Glutamatergic neuron (in vitro differentiated cells): Measurements from ENCODE around the gene CD207. TPM values are rescaled to one million over a fixed set of nuclear protein-coding genes. Genes with fewer than 3 reads are reported as not detected.

Source experiments
- DNase-seq: peaks from one replicate; pipeline ENCODE4 v3.0.0; 2022
- H3K27ac Mint-ChIP-seq: one replicate; pipeline ENCODE4 v1.8.0; 2020; ENCODE audit warnings: mild to moderate bottlenecking, mixed read lengths, inconsistent platforms; ENCODE audit not compliant: unreplicated experiment
- H3K27me3 Mint-ChIP-seq: one replicate; pipeline ENCODE4 v1.8.0; 2020; ENCODE audit warnings: mild to moderate bottlenecking, moderate library complexity, mixed read lengths, inconsistent platforms; ENCODE audit not compliant: unreplicated experiment
- H3K36me3 Mint-ChIP-seq: one replicate; pipeline ENCODE4 v1.8.0; 2020; ENCODE audit warnings: mild to moderate bottlenecking, mixed read lengths, inconsistent platforms; ENCODE audit not compliant: unreplicated experiment
- H3K4me1 Mint-ChIP-seq: one replicate; pipeline ENCODE4 v1.8.0; 2020; ENCODE audit warnings: mild to moderate bottlenecking, low read depth, mixed read lengths, inconsistent platforms; ENCODE audit not compliant: unreplicated experiment
- H3K4me3 Mint-ChIP-seq: one replicate; pipeline ENCODE4 v1.8.0; 2020; ENCODE audit warnings: mild to moderate bottlenecking, mixed read lengths, inconsistent platforms; ENCODE audit not compliant: unreplicated experiment
- H3K9me3 Mint-ChIP-seq: one replicate; pipeline ENCODE4 v1.8.0; 2020; ENCODE audit warnings: mild to moderate bottlenecking, moderate library complexity, mixed read lengths, inconsistent platforms; ENCODE audit not compliant: unreplicated experiment
- total RNA-seq: library from RNA; stranded (reverse); fragmentation: NEBNext Ultra II Directional; extraction: Animal tissue kit (Norgen Biotek cat#: 25700); gene quantifications from one replicate; pipeline ENCODE4 v1.2.1, GENCODE V29; 2021; ENCODE audit not compliant: unreplicated experiment
- TF ChIP-seq, protein P1 (sequence below): fragments of 200-600 bp; sonication (generic); IDR thresholded peaks from one replicate; pipeline ENCODE4 v1.5.0; 2021; ENCODE audit not compliant: partially characterized antibody, unreplicated experiment

Gene CD207
- total RNA-seq, 1 donor from 2014 or later = 0.51 TPM

DNA sequence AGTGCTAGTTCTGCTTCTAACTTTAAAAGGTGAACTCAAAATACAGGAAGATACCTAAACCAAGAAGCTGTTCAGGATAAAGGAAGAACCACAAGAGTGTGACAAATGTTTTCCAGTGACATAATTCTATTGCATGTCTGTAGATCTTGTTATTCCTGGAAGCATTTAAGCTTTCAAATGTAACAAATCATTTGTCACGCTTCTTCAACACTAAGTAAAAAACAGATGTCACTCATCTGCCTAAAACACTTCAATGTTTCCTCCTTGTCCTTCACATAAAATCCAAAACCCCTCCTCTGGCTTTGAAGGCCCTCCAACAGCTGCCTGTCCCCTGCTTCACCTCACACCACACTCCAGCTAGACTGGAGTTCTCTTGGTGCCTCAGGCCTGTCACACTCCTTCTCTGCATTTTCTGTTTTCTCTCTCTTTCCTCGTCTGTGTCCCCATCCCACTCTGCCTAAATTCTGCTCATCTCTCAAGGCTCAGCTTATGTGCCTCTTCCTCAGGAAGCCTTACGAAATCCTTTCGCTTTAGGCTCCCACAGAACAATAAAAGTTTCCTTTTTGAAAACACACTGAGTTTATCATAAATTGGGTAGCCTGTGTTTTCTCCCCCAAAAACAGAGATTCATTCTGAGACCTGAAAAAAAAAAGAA is 8.8 kb downstream of the CD207 start:
- Mint-ChIP-seq H3K27me3 (peaks cover 11% of the 10 kb centered on the region), H3K36me3 (peaks cover 12% of the 10 kb centered on the region), H3K4me3 (no peak overlapping the region), H3K4me1 (peaks cover 4% of the 10 kb centered on the region), H3K27ac (peak overlapping the region; percentile 2), H3K9me3 (peaks cover 1% of the 10 kb centered on the region)
- DNase-seq = no peak
- TF ChIP-seq, protein P1, sequence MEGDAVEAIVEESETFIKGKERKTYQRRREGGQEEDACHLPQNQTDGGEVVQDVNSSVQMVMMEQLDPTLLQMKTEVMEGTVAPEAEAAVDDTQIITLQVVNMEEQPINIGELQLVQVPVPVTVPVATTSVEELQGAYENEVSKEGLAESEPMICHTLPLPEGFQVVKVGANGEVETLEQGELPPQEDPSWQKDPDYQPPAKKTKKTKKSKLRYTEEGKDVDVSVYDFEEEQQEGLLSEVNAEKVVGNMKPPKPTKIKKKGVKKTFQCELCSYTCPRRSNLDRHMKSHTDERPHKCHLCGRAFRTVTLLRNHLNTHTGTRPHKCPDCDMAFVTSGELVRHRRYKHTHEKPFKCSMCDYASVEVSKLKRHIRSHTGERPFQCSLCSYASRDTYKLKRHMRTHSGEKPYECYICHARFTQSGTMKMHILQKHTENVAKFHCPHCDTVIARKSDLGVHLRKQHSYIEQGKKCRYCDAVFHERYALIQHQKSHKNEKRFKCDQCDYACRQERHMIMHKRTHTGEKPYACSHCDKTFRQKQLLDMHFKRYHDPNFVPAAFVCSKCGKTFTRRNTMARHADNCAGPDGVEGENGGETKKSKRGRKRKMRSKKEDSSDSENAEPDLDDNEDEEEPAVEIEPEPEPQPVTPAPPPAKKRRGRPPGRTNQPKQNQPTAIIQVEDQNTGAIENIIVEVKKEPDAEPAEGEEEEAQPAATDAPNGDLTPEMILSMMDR = no peak

DNA sequence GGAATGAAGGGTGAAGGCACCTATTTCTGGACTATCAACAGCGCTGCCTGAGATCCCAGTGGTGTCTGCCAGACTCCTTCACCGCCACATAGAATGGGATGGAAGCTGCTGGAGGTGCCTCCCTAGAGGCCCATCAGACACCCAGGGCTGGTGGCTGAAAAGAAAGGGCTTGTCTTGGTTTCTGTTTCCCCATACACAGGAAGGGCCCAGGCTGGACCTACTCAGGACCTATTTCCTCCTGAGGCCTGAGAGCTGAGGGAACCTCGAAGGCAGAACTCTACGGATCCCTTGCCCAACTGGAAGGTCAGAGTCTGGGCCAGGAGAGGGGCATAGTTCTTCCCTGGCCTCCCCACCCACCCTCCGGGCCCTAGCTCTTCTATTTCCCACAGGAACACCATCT is 12.4 kb downstream of the CD207 start:
- H3K27ac Mint-ChIP-seq = no peak overlapping the region
- peaks cover 4% of the 10 kb centered on the region for H3K27me3 Mint-ChIP-seq
- peaks cover 13% of the 10 kb centered on the region for H3K36me3 Mint-ChIP-seq
- peaks cover 4% of the 10 kb centered on the region for H3K4me1 Mint-ChIP-seq
- peaks cover 1% of the 10 kb centered on the region for H3K9me3 Mint-ChIP-seq
- no peak overlapping the region for H3K4me3 Mint-ChIP-seq
- TF ChIP-seq, protein P1 = no peak
- DNase-seq = no peak

DNA sequence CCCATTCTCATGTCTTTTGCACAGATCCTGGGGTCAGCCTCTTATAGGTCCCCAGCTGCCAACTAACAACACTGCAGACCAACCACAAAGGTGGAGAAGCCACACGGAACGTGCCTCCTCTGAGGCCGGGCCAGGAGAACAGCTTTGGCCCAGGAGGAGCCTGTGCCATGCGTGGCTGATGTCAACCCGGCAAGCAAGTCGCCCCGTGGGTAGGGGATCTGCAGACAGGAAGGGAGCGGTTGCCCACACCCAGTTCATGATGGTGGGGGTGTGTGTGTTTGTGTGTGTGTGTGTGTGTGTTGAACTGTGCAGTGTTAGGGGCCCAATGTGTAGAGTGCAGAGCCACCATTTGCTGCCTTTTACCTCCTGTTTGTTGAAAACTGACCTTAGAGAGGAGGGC is 12.8 kb downstream of the CD207 start:
- no peak for DNase-seq
- H3K9me3 Mint-ChIP-seq = peaks cover 1% of the 10 kb centered on the region
- H3K4me1 Mint-ChIP-seq = peaks cover 4% of the 10 kb centered on the region
- H3K27ac Mint-ChIP-seq = no peak overlapping the region
- no peak overlapping the region for H3K4me3 Mint-ChIP-seq
- TF ChIP-seq, protein P1 = no peak
- H3K36me3 Mint-ChIP-seq = peaks cover 13% of the 10 kb centered on the region
- peaks cover 6% of the 10 kb centered on the region for H3K27me3 Mint-ChIP-seq

DNA sequence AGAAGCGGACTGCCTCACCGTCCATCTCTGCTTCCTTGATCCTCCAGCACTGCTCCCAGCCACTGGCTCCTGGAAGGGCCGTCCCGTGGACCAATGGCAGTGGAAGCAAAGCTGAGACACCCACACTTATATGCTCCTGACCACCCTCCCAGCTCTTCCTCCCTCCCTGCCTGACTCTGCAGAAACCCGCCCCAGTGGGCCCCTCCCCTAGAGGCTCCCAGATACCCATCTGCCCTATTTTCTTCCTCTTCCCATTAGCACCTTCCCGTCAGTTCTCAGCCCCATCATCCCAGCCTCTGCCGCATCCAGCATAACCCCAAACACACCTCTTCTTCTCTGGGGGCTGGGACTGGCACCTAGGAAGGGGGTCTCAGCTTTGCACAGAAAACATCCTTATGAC is 15.1 kb downstream of the CD207 start, which contains the start of gene CLEC4F:
Gene CLEC4F (minus strand): TSS at position 101 of the 400 bp plus-strand sequence. CDS start 76 bp downstream, at position 25.
- H3K4me1 Mint-ChIP-seq = no peaks in the 10 kb centered on the region
- H3K4me3 Mint-ChIP-seq = no peak within 1 kb of the TSS
- no peak within 1 kb of the TSS for H3K27ac Mint-ChIP-seq
- H3K9me3 Mint-ChIP-seq = peaks cover 1% of the 10 kb centered on the region
- TF ChIP-seq, protein P1 = no peak
- no peak for DNase-seq
- peaks cover 13% of the 10 kb centered on the region for H3K36me3 Mint-ChIP-seq
- peaks cover 6% of the 10 kb centered on the region for H3K27me3 Mint-ChIP-seq

DNA sequence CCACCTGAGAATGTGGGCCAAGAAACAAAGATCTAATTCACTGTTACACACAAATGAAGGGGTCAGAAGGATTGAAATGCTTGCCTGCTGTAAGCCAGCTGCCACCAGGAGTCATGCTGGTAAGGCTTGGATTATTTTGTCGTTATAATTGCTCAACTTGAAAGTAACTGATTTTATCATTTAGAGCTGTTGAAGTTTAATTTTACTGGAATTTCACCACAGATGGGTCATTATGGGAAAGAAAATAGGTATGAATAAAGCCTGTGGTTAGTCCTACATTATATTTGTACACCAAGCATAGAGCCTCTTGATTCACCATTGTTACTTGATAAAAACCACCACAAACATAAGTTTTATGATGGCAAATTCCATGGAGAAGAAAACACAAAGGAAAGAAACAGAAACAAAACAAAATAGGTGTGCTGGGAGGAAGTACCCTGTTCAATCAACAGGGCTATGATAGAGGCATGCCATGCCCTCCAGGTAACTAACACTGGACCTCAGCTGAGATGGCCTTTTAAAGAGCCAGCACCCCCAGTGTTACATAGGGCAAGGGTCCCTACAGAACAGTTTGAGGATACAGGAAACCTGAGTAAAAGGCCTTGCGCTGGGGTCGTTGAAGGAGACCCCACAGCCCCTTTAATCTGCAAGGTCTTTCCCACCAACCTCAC is 18.2 kb downstream of the CD207 start:
- peaks cover 2% of the 10 kb centered on the region for H3K27me3 Mint-ChIP-seq
- H3K4me1 Mint-ChIP-seq = no peaks in the 10 kb centered on the region
- H3K4me3 Mint-ChIP-seq = no peak overlapping the region

More for the DNA sequence above, 18.2 kb downstream of the CD207 start:
- Mint-ChIP-seq H3K9me3 (no peaks in the 10 kb centered on the region), H3K27ac (no peak overlapping the region), H3K36me3 (peaks cover 6% of the 10 kb centered on the region)
- TF ChIP-seq, protein P1 = no peak
- no peak for DNase-seq
